Measurements from ENCODE around the gene RPL13A.
"Not testable (repeated sequence)": the region's sequence is repeated elsewhere in the genome, so short reads cannot be mapped to it uniquely, and the experiment has no call there.

Gene RPL13A

DNA sequence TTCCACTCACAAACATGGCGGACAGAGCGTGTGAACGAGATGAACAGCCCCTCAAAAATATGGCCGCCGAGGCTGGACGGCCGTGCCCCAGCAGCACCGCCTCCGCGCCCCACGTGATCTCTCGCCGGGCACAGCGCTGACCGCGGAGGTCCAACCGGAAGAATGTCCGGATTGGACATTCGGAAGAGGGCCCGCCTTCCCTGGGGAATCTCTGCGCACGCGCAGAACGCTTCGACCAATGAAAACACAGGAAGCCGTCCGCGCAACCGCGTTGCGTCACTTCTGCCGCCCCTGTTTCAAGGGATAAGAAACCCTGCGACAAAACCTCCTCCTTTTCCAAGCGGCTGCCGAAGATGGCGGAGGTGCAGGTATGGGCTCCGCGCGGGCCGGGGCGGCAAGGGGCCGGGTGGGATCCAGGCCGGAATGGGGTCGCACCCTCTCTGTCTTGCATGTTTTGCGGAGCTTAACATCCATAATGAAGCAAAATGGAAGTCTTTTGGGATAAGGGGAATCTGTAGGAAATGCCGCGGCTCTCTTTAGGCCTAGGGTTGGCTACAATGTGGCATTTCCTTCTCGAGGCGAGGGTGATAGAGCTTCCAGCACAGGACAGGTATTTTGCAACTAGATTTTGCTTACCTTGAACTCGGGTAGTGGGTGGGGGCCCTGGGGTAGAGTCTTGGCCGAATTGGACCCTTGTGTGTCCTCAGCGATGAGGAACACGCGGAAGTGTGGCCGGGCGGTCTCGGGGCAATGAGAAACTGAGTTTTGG lies at the start of gene RPL13A:
TSS of gene RPL13A (plus strand) at position 332 of the 769 bp plus-strand sequence. CDS start at position 354, 22 bp downstream.
- in situ Hi-C loops (cut with HindIII; ENCODE audit: low sequenced_read_pairs) = no loop called here

DNA sequence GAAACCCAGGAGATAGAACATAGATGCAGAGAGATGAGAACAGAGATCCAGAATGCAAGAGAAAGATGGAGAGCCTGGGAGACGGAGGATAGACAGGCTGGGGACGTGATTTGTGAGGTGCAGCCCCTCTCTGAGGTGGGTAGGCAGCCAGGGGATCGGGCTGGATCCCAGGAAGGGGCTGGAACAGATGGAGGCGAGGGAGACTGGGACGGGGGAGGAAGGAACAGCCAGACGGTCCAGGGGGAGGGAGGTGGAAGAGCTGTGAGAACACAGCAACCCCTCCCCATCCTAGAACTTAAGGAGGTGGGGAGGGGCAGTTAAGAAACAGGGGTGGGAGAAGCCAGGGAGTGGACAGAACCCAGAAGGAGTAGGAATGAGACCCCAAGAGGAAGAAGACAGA lies 49.1 kb upstream of the RPL13A start:
- in situ Hi-C loops (cut with HindIII; ENCODE audit: low sequenced_read_pairs) = no loop called here

DNA sequence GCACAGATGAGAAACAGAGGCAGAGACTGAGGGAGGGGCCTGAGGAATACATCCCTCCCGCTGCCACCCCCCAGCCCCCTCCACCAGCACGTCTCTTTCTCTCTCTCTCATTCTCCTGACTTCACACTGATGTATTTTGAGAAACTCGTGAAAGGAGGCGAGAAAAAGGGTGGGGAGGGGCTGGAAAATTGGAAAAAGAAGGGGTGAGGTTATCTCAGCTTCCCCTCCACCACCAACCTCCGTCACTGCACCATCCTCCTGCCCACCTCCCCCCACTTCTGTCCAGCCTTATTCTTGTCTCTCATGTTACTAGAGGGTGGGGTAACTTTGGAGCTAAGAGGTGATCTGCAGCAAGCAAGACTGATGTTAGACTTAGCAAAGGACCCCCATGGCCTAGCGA lies 47.6 kb upstream of the RPL13A start:
- in situ Hi-C loops (cut with HindIII; ENCODE audit: low sequenced_read_pairs) = no loop called here

DNA sequence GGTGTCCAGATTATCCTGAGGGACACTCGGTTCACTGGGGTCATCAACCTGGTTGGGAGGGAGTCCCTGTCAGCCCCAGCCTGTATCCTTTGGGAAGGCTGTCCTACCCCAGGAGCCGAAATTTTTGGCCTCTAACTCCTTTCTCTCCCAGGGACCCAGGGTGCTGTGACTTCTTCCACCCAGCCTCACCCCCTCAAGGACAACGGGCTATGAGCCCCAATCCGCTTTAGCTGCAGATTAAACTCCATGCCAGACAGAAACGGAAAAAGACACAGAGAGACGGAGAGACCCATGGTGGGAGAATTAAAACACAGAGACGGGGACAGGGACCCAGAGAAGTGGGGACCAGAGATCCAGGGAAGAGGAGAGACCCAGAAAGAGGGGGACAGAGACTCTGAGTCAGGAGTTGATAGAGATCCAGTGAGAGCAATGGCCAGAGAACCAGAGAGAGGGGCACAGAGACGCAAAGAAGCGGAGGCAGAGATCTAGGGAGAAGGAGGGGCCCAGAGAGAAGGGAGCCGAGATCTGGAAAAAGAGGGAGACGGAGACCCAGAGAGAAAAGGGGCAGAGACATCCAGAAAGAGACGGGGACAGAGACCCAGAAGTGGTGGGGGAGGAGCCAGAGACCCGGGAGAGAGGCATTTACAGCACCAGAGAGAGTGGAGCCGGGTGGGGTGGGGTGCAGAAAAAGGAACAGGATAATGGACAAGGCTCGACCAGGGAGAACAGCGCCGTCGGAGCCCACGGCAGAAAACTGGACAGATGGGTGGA lies 46.8 kb upstream of the RPL13A start:
- in situ Hi-C loops (cut with HindIII; ENCODE audit: low sequenced_read_pairs) = no loop called here

DNA sequence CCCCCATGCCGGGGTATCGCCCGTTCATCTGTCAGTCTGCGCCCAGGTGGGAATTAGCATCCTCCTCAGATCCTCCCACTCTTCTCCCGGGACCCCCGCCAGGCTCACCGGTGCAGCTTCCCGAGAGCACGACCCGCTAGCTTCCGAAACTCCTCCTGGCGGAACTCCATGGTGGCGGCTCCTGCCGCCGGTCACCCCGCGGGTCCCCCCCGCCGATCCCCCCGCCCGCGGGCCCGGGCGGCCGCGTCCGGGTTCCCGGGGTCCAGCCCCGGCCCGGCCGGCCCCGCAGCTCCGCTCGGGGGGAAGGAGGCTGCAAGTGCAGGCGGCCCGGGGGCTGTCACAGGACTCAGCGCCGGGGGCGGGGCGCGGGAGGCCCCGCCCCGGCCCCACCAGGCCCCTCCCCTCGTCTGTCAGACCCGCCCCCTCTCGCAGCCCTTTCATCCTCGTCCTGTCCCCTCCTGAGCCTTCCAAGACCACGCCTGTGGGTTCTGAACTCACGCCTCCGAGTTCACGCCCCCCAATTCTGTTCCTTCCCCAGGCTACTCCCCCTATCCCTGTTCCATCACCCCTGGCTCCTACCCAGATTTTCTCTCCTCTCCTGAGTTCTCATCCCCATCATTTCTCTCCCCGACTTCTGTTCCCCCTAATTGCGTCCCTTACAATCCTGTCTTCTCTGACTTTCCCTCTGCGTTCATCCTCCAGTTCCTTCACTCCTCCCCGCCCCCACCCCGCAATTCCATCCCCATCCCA lies 46.0 kb upstream of the RPL13A start, which contains the start of gene SLC17A7:
TSS of gene SLC17A7 (minus strand) at position 318 of the 750 bp plus-strand sequence. CDS start at position 170, 148 bp downstream.
- in situ Hi-C loops (cut with HindIII; ENCODE audit: low sequenced_read_pairs) = no loop called here

DNA sequence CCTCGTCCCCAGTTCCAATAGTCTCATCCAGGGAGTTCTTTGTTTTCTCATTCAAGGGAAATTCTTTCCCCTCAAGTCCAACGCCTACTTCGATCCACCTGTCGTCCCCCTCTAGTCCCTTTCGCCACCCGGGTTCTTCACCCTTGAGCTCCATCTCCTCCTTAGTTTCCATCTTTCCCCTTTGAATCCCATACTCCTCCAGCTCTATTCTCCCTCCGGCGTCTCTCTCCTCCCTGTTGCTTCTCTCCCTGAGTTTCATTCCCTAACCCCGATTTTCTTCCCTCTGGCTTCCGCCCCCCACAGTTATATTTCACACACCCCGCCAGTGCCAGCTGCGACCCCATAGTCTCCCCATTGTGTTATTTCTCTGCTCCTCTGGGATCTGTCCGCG lies 45.5 kb upstream of the RPL13A start:
- in situ Hi-C loops (cut with HindIII; ENCODE audit: low sequenced_read_pairs) = no loop called here

DNA sequence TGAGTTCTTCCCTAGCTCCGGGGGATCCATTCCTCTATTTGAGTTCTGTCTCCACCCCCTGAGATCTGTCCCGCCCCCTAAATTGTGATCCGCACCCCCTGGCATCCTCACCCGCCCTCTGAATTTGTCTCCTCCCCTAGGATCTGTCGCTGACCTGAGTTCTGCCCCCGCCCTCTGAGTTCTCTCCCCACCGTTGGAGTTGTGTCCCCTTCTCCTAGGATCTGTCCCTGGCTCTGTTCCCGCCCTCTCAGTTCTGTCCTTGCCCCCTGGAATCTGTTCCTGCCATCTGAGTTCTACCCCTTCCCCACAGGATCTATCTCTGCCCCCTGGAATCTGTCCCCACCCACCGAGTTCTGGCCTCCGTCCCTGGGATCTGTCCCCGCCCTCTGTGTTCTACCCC lies 45.1 kb upstream of the RPL13A start:
- in situ Hi-C loops (cut with HindIII; ENCODE audit: low sequenced_read_pairs) = no loop called here

DNA sequence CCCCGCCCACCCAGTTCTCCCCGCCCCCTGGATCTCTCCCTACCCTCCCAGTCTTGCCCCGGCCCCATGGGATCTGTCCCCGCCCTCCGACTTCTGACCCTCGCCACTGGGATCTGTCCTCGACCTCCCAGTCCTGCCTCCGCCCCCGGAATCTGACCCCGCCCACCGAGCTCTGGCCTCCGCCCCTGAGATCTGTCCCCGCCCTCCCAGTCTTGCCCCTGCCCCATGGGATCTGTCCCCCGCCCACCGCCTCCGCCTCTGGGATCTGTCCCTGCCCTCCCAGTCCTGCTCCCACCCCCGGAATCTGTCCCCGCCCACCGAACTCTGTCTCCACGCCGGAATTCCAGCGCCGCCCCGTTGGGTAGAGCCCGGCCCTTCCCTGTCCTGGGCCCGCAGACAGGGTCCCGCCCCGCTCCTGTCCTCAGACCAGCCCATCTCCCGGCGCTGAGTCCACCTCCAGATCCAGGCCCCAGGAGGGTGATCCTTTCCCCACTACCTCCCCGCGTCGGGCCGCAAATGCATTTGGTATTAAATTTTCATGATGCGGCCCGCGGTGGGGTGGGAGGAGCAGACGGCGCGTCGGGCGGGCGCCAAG lies 44.5 kb upstream of the RPL13A start:
- in situ Hi-C loops (cut with HindIII; ENCODE audit: low sequenced_read_pairs) = no loop called here

DNA sequence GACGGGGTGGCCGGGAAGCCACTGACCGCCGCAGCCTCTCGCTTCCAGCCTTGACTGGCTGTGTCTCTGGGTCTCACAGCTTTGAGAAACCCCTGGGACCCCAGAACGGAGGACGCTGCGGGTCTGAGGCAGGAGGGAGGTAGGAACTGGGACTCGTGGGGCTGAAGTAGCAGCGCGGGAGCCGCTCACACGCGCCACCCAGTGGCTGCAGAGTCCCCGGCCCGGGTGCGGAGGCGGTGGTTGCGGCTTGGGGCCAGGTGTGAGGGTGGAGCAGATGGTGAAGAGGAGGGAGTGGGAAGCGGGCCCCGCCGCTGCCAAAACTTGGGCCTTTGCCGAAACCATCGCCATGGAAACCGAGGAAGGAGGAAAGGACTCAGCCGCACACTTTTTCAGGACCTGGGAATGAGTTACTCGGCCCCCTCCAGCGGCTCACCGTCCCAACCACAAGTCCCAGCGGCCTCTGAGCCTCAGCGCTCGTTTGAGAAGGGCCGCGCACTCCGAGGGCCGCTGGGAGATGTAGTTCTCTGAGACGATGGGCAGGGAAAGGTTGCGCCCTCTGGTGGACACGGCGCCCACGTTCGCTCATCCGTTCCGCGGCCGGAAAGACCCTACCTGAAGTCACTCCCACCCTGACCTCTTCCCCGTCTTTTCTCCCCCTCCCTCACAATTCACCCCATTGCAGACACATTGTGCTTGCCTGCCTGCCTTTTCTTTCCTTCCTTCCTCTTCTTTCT lies 43.9 kb upstream of the RPL13A start:
- in situ Hi-C loops (cut with HindIII; ENCODE audit: low sequenced_read_pairs) = no loop called here

DNA sequence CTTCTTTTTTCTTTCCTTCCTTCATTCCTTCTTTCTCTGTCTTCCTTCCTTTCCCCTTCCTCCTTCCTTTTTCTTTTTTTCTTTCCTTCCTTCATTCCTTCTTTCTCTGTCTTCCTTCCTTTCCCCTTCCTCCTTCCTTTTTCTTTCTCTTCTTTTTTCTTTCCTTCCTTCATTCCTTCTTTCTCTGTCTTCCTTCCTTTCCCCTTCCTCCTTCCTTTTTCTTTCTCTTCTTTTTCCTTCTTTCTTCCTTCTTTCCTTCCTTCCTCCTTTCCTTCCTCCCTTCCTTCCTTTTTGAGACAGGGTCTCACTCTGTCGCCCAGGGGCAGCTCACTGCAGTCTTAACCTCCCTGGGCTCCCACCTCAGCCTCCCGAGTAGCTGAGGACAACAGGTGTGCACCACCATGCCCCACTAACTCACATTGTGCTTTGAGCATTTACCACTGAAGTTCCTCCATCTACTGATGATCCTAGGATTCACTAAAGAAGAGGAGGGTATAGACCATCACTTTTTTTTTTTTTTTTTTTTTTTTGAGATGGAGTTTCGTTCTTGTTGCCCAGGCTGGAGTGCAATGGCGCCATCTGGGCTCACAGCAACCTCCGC lies 43.2 kb upstream of the RPL13A start:
- in situ Hi-C loops (cut with HindIII; ENCODE audit: low sequenced_read_pairs) = not testable (repeated sequence)

DNA sequence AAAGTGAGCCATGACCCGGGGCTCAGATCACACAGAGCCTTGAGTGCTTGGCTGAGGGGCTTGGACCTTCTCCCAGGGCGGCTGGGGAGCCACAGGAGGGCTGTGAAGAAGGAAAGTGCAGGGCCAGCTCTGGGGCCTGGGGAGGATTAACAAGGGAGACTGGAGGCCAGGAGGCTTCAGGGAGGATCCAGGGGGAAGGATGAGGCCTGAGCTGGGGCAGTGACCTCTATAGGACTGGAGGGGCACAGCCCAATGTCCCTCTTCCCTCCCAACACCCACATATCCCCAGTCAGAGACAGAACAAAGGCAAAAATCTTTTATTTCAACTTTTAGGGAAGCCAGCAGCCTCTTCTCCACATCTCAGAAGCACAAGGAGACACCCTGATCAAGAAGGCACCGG lies 41.4 kb upstream of the RPL13A start:
- in situ Hi-C loops (cut with HindIII; ENCODE audit: low sequenced_read_pairs) = no loop called here

DNA sequence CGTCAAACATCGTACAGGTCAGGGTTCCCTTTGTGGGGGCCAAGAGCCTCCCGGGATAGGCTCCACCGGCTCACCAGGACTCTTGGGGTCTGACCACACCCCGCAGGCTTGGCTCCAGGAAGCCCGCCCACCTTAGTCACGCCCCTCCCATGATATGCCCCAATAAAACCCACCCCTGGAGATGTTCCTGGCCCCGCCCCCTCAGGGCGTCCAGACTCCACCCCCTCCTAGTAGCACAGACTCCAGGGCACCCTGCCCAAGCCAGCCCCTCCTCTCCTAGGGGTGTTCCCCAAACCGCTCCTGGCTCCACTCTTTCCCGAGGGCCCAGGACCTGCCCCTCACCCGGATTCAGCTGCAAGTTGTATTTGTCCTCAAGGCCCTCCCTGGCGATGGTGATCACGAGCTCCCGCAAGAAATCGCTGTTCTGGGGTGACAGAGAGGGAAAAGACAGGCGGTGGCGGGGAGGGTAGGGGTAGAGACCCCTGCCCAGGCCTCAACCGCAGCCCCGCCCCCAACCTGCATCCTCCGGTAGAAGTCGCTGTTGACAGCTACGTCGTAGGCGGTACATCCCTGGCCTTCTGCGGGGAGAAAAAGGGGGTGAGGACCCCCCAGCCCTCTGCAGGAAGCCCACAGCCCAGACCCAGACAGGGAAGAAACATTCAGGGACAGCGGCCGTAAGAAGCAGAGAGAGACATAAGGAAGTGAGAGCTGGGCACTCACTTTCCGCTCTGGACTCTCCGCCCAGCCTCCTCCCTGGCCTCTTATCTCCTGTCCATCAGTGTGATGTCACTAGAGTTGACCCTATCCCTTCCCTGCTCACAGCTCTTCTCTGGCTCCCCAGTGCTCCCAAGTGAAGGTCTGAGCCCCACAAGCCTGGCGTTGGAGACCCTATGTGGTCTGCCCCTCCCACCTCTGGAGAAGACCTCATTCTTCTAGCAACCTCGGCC lies 39.6 kb upstream of the RPL13A start:
- in situ Hi-C loops (cut with HindIII; ENCODE audit: low sequenced_read_pairs) = no loop called here

DNA sequence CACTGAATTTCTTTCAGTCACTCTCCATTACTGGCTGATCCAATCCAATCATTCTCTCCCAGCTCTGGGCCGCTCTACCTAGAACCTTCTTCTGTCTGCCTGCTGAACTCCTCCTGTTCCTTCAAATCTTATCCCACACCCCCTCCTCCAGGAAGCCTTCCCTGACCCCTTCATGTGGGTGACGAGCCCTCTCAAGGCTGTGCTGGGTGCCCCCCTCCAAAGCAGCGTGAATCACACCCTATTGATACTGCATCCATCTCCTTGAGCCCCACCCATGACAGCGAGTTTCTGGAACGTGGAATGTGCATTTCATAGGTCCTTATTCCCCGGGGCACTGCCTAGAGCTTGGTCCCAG lies 39.0 kb upstream of the RPL13A start:
- in situ Hi-C loops (cut with HindIII; ENCODE audit: low sequenced_read_pairs) = no loop called here

DNA sequence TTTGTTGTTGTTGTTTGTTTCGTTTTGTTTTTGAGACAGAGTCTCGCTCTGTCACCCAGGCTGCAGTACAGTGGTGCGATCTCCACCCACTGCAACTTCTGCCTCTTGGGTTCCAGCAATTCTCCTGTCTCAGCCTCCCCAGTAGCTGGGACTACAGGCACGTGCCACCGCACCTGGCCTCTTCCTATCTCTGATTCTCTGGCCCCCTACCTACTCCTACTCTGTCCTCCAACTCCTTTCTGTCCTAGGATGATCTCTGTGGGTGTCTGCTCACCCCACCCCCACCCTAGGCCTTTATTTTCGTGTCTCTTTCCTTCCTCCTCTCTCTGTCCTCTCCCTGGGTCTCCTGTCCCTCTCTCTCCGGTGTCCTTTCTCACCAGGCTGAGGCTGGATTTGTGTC lies 37.0 kb upstream of the RPL13A start:
- in situ Hi-C loops (cut with HindIII; ENCODE audit: low sequenced_read_pairs) = no loop called here

DNA sequence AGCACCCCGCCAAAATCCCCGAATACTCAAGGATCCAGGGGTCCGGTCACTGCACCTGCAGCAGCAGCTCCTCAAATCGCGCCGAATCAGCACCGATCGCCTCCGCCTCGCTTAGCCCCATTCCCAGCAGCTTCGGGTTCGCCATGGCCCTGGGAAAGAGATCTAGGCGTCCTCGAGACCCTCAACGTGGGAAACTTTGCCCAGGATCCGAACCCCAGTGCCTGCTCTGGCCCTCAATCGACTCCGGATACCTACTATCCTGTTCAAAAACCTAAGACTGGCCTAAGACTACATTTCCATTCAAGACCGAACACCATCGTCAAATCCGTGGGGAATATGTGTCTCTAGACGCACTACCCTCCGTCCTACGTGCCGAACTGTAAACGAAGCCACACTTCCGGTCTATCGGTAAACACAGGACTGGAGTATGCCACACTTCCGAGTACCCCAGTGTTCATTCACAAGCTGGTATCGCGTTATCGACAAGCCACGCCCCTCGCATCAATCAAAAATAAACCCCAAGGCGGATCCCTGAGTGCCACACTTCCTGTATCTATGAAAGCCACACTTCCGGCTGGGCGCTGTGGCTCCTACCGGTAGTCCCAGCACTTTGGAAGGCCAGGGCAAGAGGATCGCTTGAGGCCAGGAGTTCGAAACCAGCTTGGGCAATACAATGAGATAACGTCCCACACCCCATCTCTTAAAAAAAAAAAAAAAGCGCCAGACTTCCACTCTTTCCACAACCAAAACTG lies 35.8 kb upstream of the RPL13A start, which contains the start of gene PIH1D1:
TSS of gene PIH1D1 (minus strand) at position 385 of the 752 bp plus-strand sequence. CDS start at position 145, 240 bp downstream.
- in situ Hi-C loops (cut with HindIII; ENCODE audit: low sequenced_read_pairs) = no loop called here

DNA sequence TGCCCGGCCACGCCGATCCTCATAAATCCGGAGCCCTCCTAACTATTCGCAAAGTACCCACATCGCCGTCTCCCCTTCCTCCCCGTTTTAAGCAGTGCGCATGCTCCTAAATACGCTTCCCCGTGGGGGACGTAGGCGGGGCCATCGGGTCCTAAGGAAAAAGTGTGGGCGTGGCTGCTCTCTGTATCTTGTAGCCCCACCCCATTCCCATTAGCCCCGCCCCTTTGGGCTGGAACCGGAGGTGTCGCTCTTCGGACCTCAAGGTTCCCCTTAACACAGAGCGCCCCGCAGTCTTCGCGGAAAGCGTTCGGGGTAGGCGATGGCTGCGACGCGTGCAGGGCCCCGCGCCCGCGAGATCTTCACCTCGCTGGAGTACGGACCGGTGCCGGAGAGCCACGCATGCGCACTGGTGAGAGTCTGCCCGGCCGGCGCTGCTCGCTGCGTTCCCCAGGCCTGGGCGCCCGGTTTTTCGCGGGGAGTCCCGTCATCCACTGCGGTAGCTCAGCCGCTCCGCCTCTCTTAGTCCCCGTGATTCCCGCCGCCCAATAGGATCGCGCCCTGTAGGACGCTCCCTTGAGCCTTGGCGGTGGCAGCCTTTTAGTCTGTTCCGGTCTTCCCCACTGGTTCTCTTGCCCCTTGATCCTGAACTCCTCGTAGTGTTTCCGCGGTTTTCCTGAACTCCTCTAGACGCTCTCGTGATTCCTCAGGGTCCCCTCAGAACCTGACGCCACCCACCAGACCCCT lies 34.2 kb upstream of the RPL13A start, which contains the start of gene ALDH16A1:
TSS of gene ALDH16A1 (plus strand) at position 213 of the 744 bp plus-strand sequence. CDS start at position 320, 107 bp downstream.
- in situ Hi-C loops (cut with HindIII; ENCODE audit: low sequenced_read_pairs) = no loop called here

DNA sequence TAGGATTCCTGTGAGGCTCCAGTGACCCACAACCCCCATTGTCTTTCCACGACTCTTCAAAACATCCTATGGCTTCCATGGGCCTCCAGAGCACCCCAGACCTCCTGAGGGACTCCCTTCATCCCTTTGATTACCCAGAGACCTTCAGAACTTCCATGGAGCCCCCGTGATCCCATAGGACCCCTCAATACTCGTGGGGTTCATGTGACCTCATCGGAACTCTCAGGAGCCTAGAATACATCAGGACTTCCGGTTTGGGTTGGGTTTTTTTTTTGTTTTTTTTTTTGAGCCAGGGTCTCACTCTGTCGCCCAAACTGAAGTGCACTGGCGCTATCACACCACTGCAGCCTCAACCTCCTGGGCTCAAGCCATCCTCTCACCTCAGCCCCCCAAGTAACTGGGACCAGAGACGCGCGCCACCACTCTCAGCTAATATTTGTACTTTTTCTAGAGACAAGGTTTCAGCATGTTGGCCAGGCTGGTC lies 33.6 kb upstream of the RPL13A start:
- in situ Hi-C loops (cut with HindIII; ENCODE audit: low sequenced_read_pairs) = no loop called here

Measured in endothelial cell of hepatic sinusoid (primary cell).